ENCODE data around the gene ATAD5. TPM values are rescaled to one million over a fixed set of nuclear protein-coding genes. Genes with fewer than 3 reads are reported as not detected.

The ATAD5 gene
- polyA plus RNA-seq, 1 donor from 2014 or later: 6.3 TPM

DNA sequence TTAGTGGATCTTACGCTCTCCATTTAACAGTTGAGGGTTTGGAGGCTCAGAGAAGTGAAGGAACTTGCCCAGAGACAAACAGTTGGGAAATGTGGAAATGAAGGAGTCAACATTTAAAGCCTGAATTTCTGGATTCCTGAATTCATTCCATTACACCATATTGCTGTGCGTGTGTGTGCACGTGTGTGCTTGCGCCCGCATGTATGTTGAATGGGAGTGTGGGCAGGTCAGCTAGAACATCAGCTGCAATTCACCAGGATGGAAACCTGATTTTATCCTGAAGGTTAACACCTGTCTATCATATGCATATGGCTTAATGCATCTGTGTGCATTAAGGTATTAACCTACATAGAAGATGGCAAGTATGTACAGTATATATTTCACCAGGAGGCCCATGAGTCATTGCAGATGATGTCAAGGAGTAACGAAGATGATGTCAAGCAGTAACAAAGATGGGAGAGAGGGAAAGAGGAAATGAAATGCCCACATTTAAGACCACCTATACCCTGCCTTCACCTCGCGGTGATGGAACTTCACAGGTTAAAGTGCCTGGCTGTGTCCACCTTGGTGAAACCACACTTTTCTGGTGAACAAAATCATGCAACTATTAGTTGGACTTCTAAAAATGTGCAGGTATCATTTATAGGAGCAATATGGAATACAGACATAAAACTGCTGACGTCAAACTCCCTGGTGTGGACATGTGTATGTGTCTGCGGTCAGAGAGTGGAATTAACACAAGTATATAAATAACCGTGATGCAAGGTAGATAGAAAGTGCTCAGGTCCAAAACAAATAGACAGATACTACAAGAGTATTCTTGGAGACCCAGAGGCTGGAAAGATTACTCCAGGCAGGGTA is 89.1 kb downstream of the ATAD5 start:
- no peak for TF ChIP-seq REST (IDR thresholded peaks at IDR 0.05; ENCODE audit: borderline replicate concordance)
- no peak for TF ChIP-seq RAD21 (conservative IDR thresholded peaks at IDR 0.05)
- no peak for TF ChIP-seq EP300 (conservative IDR thresholded peaks at IDR 0.05; ENCODE audit: poor library complexity, severe bottlenecking)
- no peak for TF ChIP-seq EZH2 (IDR thresholded peaks at IDR 0.05; ENCODE audit: borderline replicate concordance, insufficient read depth, low read length, poor library complexity, severe bottlenecking)
- no peak for TF ChIP-seq SMC3 (conservative IDR thresholded peaks at IDR 0.05; ENCODE audit: poor library complexity)
- no peak for TF ChIP-seq POLR2AphosphoS5 (IDR thresholded peaks at IDR 0.05)
- TF ChIP-seq, protein P1, sequence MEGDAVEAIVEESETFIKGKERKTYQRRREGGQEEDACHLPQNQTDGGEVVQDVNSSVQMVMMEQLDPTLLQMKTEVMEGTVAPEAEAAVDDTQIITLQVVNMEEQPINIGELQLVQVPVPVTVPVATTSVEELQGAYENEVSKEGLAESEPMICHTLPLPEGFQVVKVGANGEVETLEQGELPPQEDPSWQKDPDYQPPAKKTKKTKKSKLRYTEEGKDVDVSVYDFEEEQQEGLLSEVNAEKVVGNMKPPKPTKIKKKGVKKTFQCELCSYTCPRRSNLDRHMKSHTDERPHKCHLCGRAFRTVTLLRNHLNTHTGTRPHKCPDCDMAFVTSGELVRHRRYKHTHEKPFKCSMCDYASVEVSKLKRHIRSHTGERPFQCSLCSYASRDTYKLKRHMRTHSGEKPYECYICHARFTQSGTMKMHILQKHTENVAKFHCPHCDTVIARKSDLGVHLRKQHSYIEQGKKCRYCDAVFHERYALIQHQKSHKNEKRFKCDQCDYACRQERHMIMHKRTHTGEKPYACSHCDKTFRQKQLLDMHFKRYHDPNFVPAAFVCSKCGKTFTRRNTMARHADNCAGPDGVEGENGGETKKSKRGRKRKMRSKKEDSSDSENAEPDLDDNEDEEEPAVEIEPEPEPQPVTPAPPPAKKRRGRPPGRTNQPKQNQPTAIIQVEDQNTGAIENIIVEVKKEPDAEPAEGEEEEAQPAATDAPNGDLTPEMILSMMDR (IDR thresholded peaks at IDR 0.05; ENCODE audit: poor library complexity, severe bottlenecking): no peak
- TF ChIP-seq MXI1 (conservative IDR thresholded peaks at IDR 0.05; ENCODE audit: poor library complexity, severe bottlenecking): no peak
- no peak for TF ChIP-seq TAF1 (IDR thresholded peaks at IDR 0.05; ENCODE audit: low read depth)

GRCh38 chr17:30921544-30922196 is 89.9 kb downstream of the ATAD5 start, which contains the start of gene ADAP2:
ADAP2 (plus strand) TSS chr17:30921945; CDS start chr17:30922015, 70 bp downstream.
- Histone ChIP-seq H3F3A (ENCODE audit: insufficient read depth, low read length, poor library complexity, severe bottlenecking) (no peaks in the 10 kb centered on the region), H3K4me3 (ENCODE audit: low read length) (peak within 1 kb of the TSS; percentile 59), H4K20me1 (ENCODE audit: insufficient read depth) (no peaks in the 10 kb centered on the region), H3K9me2 (ENCODE audit: insufficient read depth, low read length) (no peaks in the 10 kb centered on the region), H3K9ac (ENCODE audit: low read length) (no peak within 1 kb of the TSS), H2AFZ (ENCODE audit: low read depth, low read length) (no peak within 1 kb of the TSS), H3K27ac (ENCODE audit: low read length) (no peak within 1 kb of the TSS), H3K79me2 (replicated peaks; ENCODE audit: insufficient read depth, low read length) (no peaks in the 10 kb centered on the region), H3K36me3 (ENCODE audit: insufficient read depth, low read length) (no peaks in the 10 kb centered on the region), H3K27me3 (ENCODE audit: insufficient read depth, low read depth, low read length) (peaks cover 48% of the 10 kb centered on the region), H3K4me2 (ENCODE audit: low read length) (no peak within 1 kb of the TSS), H3K9me3 (ENCODE audit: low read length) (no peaks in the 10 kb centered on the region)
- TF ChIP-seq, protein P1 (IDR thresholded peaks at IDR 0.05; ENCODE audit: poor library complexity, severe bottlenecking): no peak
- TF ChIP-seq EP300 (conservative IDR thresholded peaks at IDR 0.05; ENCODE audit: poor library complexity, severe bottlenecking) (no peak), MXI1 (conservative IDR thresholded peaks at IDR 0.05; ENCODE audit: poor library complexity, severe bottlenecking) (no peak), EZH2 (IDR thresholded peaks at IDR 0.05; ENCODE audit: borderline replicate concordance, insufficient read depth, low read length, poor library complexity, severe bottlenecking) (no peak), REST (IDR thresholded peaks at IDR 0.05; ENCODE audit: borderline replicate concordance) (no peak), TAF1 (IDR thresholded peaks at IDR 0.05; ENCODE audit: low read depth) (no peak), POLR2AphosphoS5 (IDR thresholded peaks at IDR 0.05) (no peak), SMC3 (conservative IDR thresholded peaks at IDR 0.05; ENCODE audit: poor library complexity) (no peak), RAD21 (conservative IDR thresholded peaks at IDR 0.05) (no peak)

More for the DNA sequence above, 89.1 kb downstream of the ATAD5 start:
- Histone ChIP-seq H3K9ac (ENCODE audit: low read length) (no peak overlapping the region), H3K27ac (ENCODE audit: low read length) (no peak overlapping the region), H3K27me3 (ENCODE audit: insufficient read depth, low read depth, low read length) (peaks cover 48% of the 10 kb centered on the region), H2AFZ (ENCODE audit: low read depth, low read length) (no peak overlapping the region), H3K9me2 (ENCODE audit: insufficient read depth, low read length) (no peaks in the 10 kb centered on the region), H3K79me2 (replicated peaks; ENCODE audit: insufficient read depth, low read length) (no peaks in the 10 kb centered on the region), H4K20me1 (ENCODE audit: insufficient read depth) (no peaks in the 10 kb centered on the region), H3K4me2 (ENCODE audit: low read length) (no peak overlapping the region), H3K36me3 (ENCODE audit: insufficient read depth, low read length) (no peaks in the 10 kb centered on the region), H3F3A (ENCODE audit: insufficient read depth, low read length, poor library complexity, severe bottlenecking) (no peaks in the 10 kb centered on the region), H3K9me3 (ENCODE audit: low read length) (no peaks in the 10 kb centered on the region), H3K4me3 (ENCODE audit: low read length) (no peak overlapping the region)

Data from neural cell (in vitro differentiated cells).